HFF-Myc (cell line): ENCODE results near the gene DYRK3.
A peak's percentile ranks its signal among the peaks of the same experiment; 100 is the strongest.

Experiments
- DNase-seq: peaks from one replicate; pipeline ENCODE4 v3.0.0-alpha.2; 2011; ENCODE audit warnings: low read depth; ENCODE audit errors: extremely low read depth
- H3K4me3 ChIP-seq: replicated peaks from 2 replicates; pipeline ENCODE4 v1.5.1; 2011; ENCODE audit warnings: low read depth, mild to moderate bottlenecking, control low read depth, low read length
- CTCF ChIP-seq: IDR thresholded peaks from 2 replicates; pipeline ENCODE4 v1.5.1; 2012; ENCODE audit warnings: mild to moderate bottlenecking, low read depth, low read length, control low read depth; ENCODE audit errors: missing control alignments

The DYRK3 gene

GRCh38 chr1:206685334-206685768 is 50.0 kb downstream of the DYRK3 start:
- no peak for TF ChIP-seq CTCF
- DNase-seq = no peak

GRCh38 chr1:206685769-206686477 is 50.6 kb downstream of the DYRK3 start:
- DNase-seq = no peak
- H3K4me3 ChIP-seq = peak overlapping the region; percentile 83
- TF ChIP-seq CTCF = no peak

More at GRCh38 chr1:206685334-206685768, 50.0 kb downstream of the DYRK3 start:
- H3K4me3 ChIP-seq = peak overlapping the region; percentile 83

GRCh38 chr1:206686478-206687249 is 51.3 kb downstream of the DYRK3 start:
- DNase-seq = no peak
- H3K4me3 ChIP-seq = peak overlapping the region; percentile 83
- TF ChIP-seq CTCF = no peak

- DNase-seq = no peak
- no peak for TF ChIP-seq CTCF
- peak overlapping the region; percentile 83 for H3K4me3 ChIP-seq
These were observed 52.0 kb downstream of the DYRK3 start for GRCh38 chr1:206687251-206687914.

GRCh38 chr1:206687915-206688442 is 52.6 kb downstream of the DYRK3 start:
- H3K4me3 ChIP-seq = peak overlapping the region; percentile 83; the same call in 1 of the 2 replicates
- DNase-seq = no peak
- TF ChIP-seq CTCF = no peak

GRCh38 chr1:206690516-206690915 is 55.2 kb downstream of the DYRK3 start:
- no peak for DNase-seq
- TF ChIP-seq CTCF = no peak
- no peak overlapping the region for H3K4me3 ChIP-seq
